Cardiac fibroblast (primary cell): ENCODE data around the gene LAP3.
A peak's percentile ranks its signal among the peaks of the same experiment; 100 is the strongest.

Source experiments
- DNase-seq, 2 donors: peaks; one replicate each; pipeline versions ENCODE4 v3.0.0 to v3.0.0-alpha.2; 2010; ENCODE audit warnings: low read depth in 2 of 2
- H3K4me3 ChIP-seq, 2 donors: replicated peaks in 1 of 2; 1 replicate in 1 of 2; 2 replicates in 1 of 2; pipeline ENCODE4 v1.5.1; 2011; ENCODE audit warnings: low read depth in 2 of 2, low read length in 2 of 2, mild to moderate bottlenecking in 2 of 2, moderate library complexity in 1 of 2
- CTCF ChIP-seq: IDR thresholded peaks from one replicate; pipeline ENCODE4 v1.5.1; 2011; ENCODE audit warnings: low read depth, mild to moderate bottlenecking, low read length, inconsistent platforms

Gene LAP3

GRCh38 chr4:17578482-17578891 lies 1.5 kb downstream of the LAP3 start:
- no peak for TF ChIP-seq CTCF
- H3K4me3 ChIP-seq: peak overlapping the region; percentile 81
- peak; percentile 3 to 13 for DNase-seq

- H3K4me3 ChIP-seq: no peak overlapping the region
- no peak for TF ChIP-seq CTCF
- peak; percentile 42 to 83 for DNase-seq
Measured at GRCh38 chr4:17580969-17581368, 4.0 kb downstream of the LAP3 start.

- no peak for DNase-seq
- TF ChIP-seq CTCF: no peak
- H3K4me3 ChIP-seq: no peak overlapping the region
Measured at GRCh38 chr4:17583276-17583675, 6.3 kb downstream of the LAP3 start.

- H3K4me3 ChIP-seq: no peak overlapping the region
- TF ChIP-seq CTCF: no peak
- no peak for DNase-seq
Measured at GRCh38 chr4:17583941-17584340, 6.9 kb downstream of the LAP3 start.

GRCh38 chr4:17584521-17585213 lies 7.7 kb downstream of the LAP3 start:
- no peak overlapping the region for H3K4me3 ChIP-seq
- TF ChIP-seq CTCF: no peak
- no peak for DNase-seq

GRCh38 chr4:17587094-17587822 lies 10.3 kb downstream of the LAP3 start:
- TF ChIP-seq CTCF: no peak
- no peak for DNase-seq
- no peak overlapping the region for H3K4me3 ChIP-seq
